TTC549 (cell line): ENCODE results near the gene EGFLAM.

ENCODE experiments used
- FAIRE-seq: peaks from 2 replicates; lab custom pipeline; 2012; peaks lifted over from hg19 to GRCh38; lab: Jason Lieb, UNC

Gene EGFLAM

GRCh38 chr5:38258319-38259061, at the start of gene EGFLAM:
Gene EGFLAM, plus strand, starts transcription at chr5:38258559. Its CDS starts 196 bp downstream, at chr5:38258755.
- FAIRE-seq = no peak

DNA sequence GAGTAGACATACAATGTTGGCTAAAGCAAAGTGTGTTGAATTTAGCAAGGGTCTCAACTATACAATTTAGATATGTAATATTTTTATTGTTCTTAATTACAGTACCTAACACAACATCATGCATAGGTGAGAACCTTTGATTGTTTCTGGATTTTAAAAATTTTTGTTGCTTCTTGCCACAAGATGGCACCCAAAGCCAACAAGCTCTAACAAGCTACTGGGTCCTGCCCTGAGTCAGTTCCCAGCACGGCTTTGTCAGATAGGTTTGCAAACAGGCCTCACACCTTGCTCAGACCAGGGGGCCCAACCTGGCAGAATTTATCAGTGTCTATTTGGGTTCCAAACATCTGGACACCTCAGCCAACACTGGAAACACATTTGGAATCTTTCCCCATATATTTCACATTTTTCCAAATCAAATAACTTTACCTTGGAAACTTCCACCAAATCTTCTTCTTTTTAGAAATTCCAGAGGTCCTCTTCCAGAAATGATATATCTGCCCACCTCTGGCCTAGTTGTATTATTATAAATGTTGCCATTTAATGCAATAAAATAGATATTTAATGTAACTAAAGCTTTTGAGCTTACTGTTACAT, 49.5 kb upstream of the EGFLAM start:
- no peak for FAIRE-seq

GRCh38 chr5:38210676-38211353, 47.5 kb upstream of the EGFLAM start:
- no peak for FAIRE-seq

DNA sequence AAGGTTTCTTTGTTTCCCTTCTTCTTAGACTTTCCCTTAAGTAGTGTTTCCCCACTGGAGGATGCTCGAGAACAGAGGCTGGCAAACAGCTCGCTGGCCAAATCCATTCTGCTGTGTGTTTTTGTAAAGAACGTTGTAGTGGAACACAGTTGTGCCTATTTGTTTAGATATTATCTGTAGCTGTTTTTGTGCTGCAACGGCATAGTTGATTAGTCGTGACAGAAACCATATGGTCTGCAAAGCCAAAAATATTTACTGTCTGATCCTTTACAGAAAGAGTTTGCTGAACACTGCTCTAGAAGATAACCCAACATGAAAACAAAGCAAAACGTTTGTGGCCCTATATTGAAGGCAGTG, 47.0 kb upstream of the EGFLAM start:
- no peak for FAIRE-seq

DNA sequence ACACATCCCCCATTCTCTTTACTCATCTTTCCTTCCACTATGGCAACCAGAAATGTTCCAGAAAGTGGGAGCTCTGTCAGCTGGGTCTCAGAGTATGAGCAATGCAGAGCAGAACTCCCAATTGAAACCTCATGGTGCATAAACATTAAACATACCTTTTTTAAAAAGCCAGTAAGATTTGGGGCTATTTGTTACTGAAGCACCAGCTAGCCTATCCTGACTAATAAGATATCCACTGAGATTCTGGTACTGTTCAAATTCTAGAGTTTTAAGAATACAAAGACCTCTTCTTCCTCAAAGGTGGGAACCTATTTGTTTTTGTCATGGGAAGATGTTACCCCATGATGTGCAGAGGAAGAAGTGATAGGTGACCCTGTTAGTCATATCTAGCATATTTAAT, 46.1 kb upstream of the EGFLAM start:
- FAIRE-seq = no peak

GRCh38 chr5:38226091-38226490, 32.3 kb upstream of the EGFLAM start:
- no peak for FAIRE-seq

DNA sequence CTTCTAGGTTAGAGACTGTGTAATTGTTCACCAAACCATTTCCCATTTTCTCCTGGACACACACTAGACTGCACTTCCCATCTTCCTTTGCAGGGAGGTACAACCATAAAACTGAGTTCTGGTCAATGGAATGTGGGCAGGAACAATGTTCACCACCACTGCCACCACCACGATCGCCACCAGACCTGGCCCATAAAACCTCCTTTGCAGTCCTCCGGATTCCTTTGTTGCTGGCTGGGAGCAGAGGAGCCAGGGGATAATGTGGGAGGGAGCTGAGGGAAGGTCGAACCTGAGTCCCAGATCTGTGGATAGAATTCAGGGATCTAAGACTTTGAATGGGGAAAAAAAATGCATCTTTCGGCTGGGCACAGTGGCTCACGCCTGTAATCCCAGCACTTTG, 29.4 kb upstream of the EGFLAM start:
- no peak for FAIRE-seq

DNA sequence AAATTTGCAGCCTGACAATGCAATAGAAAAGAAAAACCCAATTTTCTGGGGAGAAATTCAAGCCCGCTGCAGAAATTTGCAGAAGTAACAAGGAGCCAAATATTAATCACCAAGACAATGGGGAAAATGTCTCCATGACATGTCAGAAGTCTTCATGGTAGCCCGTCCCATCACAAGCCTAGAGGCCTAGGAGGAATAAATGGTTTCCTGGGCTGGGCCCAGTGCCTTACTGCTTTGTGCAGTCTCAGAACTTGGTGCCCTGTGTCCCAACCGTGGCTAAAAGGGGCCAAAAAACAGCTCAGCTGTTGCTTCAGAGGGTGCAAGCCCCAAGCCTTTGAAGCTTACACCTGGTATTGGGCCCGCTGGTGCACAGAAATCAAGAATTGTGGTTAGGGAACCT, 23.6 kb upstream of the EGFLAM start:
- no peak for FAIRE-seq

DNA sequence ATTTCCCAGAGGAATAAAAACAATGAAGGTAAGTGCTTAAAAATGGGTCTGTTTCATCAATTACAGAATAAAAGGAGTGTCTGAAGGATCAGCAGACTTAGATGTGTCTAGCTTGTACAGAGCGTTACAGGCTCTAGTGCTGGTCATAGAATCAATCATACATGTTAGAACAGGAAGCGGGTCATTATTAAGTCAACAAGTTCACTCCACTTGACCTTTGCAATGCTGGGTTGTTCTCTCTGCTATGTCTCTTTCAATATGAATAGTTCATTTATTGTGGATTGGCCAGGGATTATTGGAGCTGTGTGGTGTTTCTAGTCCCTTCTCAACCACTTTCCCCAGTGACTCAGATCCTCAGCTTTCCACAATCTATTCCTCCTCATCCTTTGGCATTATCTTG, 20.7 kb upstream of the EGFLAM start:
- FAIRE-seq = no peak

DNA sequence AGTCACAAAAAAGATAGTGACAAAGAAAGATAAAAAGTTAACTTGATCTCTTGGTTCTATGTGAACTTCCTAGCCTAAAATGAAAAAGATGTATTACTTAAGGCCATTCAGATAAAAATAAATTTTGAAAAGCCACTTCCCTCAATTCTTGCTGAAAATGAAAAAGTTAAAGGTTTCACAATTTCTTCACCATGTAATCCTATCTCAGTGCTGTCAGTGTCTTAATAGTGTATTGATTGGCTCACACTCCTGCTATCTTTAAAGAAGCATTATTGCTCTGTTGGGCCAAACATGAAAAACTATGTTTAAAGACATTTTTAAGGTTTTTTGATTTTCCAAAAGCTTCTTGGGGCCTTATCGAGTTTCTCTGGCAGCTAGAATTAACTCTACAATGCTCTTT, 18.1 kb upstream of the EGFLAM start:
- FAIRE-seq = no peak

DNA sequence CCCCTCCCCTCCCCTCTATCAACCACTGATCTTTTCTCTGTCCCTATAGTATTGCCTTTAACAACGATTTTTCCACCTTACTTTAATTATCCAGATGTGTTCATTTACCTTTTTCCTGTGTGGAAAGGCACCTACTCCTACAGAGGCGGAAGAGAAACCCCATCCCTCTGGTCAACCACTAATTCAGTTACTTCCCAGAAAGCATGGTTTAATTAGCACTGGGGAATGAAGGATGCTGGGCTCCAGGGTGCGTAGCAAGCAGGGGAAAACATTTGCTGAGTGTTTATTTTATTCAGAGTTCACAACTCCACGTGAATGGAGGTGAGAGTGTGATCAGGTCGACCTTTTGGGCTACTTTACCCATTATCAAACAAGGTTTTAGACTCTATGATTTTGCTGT, 16.7 kb upstream of the EGFLAM start:
- FAIRE-seq = no peak

DNA sequence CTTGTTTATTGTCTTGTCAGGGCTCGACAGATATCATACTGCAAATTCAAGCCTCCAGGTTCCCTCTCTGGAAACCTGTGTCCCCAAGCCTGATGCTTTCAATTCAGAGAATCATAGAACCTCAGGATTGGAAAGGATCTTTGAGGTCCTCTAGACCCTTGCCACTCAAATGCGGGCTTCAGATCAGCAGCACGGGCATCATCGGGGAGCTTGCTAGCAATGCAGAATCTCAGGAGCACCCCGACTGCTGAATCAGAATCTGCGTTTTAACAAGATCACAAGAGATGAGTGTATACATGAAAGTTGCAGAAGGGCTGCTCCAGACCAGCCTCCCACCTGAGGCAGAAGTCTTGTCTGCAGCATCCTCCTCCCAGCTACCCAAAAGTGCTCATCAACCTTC, 13.1 kb upstream of the EGFLAM start:
- no peak for FAIRE-seq

DNA sequence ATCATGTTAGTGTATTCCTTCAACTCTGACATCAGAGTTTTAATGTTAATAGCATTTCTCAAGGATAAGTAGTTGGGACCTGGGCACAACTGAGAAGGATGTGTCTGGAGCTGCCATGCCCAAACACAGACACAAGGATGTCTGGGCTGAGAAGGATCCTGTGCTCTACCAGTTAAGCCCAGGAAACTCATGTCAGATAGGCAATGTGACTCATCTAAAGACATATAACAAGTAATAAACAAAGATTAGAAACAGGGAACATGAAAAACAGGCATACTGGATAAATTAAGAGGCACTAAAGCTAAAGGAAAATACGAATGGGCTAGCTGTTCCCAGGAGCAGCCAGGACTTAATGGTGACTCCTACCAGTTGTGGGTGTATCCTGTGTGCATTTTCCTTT, 9.1 kb upstream of the EGFLAM start:
- no peak for FAIRE-seq

DNA sequence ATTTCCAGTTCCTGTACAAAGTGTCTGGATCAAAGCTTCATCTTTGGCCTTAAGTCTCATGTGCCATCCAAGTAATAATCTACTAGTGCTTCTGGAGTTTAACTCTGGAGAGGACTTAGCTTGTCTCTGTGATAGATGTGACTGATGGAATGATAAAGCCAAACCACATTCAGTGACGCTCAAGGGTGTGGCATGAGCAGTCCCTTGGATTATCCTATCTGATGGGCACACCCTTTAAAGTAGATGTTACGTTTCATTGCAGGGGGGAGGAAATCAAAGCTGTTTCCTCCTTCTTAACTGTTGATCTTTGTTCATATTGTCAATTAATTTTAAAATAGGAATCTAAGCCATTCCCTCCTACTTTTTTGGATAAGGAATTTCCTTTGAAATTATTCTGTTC, 8.5 kb upstream of the EGFLAM start:
- no peak for FAIRE-seq

DNA sequence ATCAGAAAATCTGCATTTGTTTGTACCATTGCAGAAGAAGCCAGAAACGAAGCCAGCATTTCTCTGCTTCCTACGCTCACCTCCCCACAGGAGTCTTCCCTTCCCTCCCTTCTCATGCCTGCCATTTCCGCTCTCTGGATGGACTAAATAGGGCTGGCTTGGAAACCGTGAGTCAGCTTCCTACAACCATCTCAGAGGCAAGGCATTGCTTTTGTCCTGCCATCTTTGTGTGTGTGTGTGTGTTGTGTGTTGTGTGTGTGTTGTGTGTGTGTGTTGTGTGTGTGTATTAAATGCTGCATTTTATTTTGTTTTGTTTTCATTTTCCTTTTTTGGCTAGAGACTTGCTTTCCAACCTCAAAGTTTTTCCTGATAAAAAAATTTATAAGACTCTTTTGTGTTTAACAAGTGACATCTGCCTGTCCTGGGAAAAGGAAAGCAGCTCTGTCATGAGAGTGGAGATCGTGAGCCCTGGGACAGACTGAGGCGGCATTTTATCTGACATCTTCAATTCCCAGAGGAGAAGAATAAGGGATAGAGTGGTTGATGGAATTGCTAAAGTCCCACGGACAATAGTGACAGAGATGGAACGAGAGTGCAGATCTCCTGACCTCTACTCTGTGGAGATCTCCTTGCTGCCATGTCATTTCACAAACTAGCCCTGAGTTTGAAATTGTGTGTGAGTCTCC, 7.5 kb upstream of the EGFLAM start:
- no peak for FAIRE-seq

DNA sequence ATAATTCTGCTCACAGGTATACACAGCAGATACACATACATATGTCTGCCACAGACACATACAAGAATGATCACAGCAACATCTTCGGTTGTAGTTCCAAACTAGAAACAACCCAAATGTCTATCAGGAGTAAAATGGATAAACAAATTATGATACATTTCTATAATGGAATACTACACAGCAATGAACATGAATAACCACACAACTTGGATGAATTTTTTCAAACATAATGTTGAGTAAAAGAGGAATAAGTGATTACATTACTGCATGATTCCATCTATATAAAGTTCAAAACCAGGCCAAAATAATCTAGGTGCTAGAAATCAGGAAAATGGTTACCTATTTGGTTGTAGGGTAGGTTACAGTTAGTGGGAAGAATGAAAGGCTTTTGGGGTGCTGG, 4.6 kb upstream of the EGFLAM start:
- FAIRE-seq = no peak

DNA sequence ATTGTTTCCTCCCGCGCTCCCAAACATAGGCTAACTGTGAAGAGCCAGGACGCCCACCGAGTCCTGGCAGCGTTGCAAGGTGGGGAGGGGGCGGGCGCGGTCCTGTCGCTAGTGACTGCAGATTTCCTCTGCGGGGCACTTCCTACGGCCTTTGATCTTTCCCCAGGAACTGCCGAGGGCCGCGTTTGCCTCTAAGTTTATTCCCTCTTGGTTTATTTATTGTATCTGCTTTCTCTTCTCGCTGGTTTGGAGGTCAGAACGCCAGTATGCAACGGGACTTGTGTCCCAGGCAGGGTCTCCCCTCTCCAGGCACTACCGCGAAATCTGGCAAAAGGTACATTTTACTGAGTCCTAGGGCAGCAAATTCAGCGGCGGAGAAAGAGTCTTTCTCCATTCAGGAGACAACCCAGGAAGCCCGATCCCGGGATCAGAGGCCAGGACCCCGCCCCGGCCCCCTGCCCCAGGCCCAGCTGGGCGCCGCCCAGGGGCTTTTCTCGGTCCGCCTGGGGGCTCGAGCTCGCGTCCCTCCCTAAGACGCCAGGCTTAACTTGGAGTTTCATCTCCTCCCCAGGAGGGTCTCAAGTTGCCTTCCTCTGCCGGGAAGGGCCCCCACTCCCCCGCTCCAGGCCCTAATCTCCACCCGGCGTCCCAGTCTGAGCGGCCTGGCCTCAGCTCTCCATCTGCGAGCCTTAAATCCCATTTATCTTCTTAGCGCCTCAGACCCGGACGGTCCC, 884 bp upstream of the EGFLAM start:
- FAIRE-seq = no peak

DNA sequence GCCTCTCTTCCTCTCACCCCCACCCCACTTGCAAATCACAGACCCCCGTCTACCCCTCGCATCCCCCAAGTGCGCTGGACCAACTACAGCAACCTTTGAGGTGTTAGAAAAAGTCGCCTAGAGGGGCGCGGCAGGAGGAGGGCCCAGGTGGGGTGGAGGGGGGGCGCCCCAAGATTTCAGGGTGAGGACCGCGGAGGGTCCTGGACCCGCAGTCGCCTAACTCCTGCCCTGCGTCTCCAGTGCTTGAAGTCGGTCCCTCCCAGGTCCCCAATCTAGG, 379 bp upstream of the EGFLAM start:
- no peak for FAIRE-seq

DNA sequence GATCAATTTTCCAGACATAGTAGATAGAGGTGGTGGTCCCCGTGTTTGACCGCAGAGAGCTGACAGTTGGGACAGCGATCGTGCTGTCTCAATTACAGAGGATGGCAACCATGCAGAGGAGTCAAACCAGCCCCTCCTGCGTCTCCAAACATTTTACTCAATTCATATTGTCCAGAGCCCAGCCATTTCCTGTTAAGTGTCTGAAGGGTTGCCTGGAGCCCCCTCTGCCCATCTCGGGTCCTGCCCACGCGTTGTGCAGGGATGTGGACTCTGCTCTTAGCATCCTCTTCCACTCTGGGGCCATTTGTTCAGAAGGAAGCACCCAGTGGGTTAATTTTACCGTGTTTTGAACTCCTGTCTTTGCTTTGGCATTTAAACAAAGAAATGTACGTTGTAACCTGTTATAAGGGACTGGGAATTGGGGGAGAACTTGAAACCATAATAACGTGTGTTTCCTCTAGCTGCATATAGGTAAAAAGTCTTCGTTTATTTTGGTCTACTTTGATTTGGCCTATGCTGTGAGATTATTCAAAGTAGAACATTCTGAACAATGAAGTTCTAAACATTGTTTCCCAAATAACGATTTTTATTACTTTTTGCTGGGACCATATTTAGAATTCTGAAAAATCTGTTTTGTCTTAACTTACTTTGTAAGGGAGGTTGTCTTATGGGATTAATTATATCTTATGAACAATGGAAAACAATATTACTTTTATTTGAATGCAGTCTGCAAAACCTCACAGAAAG, 876 bp downstream of the EGFLAM start:
- FAIRE-seq = no peak

DNA sequence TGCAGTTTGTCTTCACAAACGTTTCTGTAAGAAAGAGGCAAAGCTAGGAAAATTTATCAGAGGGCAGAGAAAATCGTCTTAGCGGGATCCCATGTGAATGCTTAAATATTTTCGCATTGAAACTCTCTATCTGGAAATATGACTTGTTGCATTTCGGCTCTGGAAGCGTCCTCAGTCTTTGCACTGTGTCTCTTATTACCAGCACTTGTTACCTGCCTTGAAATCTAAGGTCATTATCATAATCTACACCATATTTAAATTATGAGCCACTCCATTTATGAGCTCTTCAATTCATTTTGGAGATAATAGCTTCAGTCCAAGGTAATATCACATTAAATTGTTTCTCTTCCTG, 1.4 kb downstream of the EGFLAM start:
- FAIRE-seq = no peak

DNA sequence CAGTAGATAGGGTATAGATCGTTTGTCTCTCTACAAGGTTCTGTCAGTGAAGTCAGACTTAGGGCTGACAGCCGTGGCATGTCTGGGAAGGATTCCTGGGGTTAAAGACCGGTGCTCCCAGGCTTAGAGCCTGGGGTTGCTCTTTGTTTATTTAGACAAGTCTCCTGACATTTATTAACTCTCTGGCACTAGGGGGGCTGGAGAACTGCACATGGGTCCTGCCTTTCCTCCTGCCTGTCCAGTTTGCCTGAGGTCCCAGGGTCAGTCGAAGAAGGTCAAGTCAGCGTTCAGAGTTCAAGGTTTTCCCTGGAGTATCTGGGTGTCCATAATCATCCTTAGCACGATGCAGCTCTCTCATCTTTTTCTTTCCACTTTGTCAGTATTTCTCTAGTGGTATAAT, 5.6 kb downstream of the EGFLAM start:
- no peak for FAIRE-seq

- FAIRE-seq = no peak
These were observed 7.3 kb downstream of the EGFLAM start for GRCh38 chr5:38265546-38266179.
